ENCODE results near the gene EOLA1. TPM values are rescaled to one million over a fixed set of nuclear protein-coding genes. Genes with fewer than 3 reads are reported as not detected.

EOLA1 gene
- total RNA-seq = 12.6 and 18.1 TPM in 2 replicates

DNA sequence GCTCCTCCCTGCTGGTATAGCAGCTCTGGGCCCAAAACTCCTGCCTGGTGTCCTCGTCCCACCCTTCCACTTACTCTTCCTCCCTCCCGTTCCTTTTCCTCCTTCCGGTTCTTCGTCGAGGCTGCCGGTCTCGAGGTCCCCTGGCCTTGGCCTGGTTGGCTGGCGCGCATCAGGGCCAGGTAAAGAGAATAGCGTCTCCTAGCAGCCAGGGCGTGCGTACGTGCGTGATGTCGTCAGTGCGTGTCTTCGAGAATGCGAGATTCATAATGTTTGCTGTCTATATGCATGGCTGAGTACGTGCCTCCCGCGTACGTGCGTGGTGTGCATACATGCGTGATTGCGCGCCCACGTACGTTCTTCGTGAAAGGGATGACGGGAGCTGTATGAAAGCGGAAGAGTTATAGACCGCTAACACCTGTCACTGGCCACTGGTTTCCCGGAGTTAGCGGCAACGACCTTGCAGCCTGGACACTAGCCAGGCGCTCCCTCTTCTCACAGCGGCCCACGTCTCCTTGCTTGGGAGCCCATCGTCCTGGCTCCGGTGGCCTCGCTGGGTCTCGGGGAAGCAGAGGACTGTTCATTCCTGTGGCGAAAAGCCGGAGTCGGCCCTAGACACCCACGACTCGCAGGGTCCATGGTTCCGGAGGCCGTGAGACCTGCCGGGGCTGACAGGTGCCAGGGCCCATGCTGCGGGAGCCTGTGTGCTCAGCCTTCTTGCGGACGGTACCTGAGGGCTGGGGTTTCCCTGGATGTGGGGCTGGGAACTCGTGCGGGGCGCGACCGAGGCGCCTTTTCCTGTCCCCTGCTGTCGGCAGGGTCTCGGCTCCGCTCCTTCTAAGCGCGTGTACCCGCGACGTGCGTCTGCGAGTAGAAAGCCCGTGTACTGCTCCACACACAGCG is at the start of gene EOLA1:
TSS of gene EOLA1 (plus strand) at position 392 of the 900 bp plus-strand sequence. CDS start 4,619 bp downstream, outside the sequence.

DNA sequence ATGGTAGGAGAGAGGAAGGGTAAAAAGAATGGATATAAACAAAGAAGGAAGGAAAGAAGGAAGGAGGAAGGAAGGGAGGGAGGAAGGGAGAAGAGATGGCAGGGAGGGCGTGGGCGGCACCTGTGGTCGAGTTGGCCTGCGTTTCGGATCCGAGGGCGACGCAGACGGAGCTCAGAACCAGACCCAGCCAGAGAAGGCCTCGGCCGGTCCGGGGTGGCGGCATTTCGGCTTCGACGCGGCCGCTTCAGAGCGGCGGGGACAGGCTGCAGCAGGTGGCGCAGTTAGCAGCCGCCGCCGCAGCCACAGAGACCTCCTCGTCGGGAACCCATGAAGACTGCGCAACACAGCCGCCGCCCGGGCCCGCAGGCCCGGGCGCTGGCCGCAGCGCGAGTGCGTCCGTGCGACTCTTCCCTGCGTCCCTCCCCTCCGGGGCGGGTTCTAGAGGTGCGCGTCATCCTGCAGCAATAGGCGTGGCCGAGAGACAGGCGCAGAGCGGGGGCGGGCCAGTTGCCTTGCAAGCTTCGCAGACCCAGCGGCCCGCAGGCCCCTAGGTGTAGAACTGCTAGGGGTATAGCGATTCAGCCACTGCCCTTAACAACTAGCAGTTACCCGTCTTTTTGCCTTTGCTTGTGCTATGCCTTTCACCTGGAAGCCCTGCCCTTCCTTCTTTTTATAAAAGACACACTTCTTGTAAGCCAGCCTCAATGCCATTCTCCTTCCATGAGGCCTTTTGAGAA is 35.7 kb upstream of the EOLA1 start, which contains the start of gene IDS:
TSS of gene IDS (minus strand) at position 392 of the 737 bp plus-strand sequence. CDS start at position 223, 169 bp downstream.

DNA sequence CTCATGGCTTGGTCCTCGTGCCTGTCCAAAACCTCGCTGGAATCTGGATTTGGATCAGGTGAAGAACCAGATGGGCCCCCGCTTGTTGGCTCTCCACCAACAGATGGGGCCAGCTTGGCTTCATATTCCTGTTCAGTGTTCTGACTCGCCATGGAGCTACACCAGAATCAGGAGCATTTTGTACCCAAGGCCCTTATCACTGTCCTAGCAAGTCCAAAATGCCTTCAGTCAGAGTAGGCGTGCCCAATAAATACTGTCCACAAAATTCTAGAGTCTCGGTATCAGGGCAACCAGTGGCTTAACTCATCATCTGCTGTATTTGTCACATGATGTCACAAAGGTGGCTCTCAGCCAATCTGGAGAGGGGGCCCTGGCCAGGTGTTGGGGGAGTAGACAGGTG is 8.9 kb downstream of the EOLA1 start, which contains the start of gene HSFX3:
TSS of gene HSFX3 (minus strand) at position 224 of the 400 bp plus-strand sequence. CDS start at position 152, 72 bp downstream.

DNA sequence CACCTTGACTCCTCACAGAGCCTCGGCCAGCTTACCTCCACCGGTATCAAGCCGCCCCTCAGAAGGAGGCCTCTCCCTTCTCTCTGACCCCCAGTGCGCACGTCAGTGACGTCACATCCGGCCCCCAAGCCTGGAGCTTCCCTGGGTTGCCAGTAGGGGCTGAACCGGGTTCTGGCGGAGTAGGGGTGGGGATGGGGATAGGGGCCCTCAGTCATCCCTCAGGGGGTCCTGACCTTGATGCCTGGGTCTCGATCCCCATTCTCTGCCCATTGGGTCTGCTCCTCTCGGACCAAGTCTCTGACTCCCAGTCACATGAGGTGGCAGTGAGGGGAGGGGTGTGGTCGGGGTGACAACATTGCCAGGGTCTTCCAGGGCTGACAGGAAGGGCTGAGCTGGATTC is 46.5 kb downstream of the EOLA1 start, which contains the start of gene MAGEA9B:
TSS of gene MAGEA9B (minus strand) at position 101 of the 400 bp plus-strand sequence. CDS start 4,280 bp downstream, outside the sequence.

DNA sequence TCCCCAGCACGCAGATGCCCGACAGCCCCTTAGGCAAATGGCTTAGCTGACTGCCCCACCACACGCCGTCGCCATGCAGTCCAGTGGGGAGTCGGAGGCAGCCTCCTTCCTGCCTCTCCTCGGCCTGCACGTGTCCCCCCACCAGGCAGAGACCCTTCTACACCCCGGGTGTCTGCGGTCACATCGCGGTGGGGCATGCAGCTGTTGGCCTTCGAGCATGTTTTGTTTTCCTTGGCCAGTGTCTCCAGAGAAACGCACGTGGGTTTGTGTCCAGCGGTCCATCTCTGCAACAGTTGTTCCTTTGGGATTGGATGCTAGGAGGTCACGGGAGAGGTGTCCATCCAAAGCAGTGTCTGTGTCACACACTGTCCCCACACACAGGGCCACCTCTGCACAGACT is 54.4 kb downstream of the EOLA1 start, which contains the start of gene HSFX2:
TSS of gene HSFX2 (minus strand) at position 101 of the 400 bp plus-strand sequence. CDS start 614 bp downstream, outside the sequence.

Other genes with a start within 250 kb of the EOLA1 start
- gene IDS, start 35.7 kb upstream of the EOLA1 start, total RNA-seq = 25.7 and 33.1 TPM in 2 replicates
- not detected in 2 replicates for gene HSFX3, start 8.9 kb downstream of the EOLA1 start, total RNA-seq
- gene MAGEA9B, start 46.4 kb downstream of the EOLA1 start, total RNA-seq = not detected in 2 replicates
- gene HSFX2, start 54.3 kb downstream of the EOLA1 start, total RNA-seq = 0.26 and 0.32 TPM in 2 replicates
- 18.0 and 23.9 TPM in 2 replicates for gene TMEM185A, start 90.8 kb downstream of the EOLA1 start, total RNA-seq
- gene MAGEA11, start 171.0 kb downstream of the EOLA1 start, total RNA-seq = not detected in 2 replicates
- gene HSFX1, start 233.1 kb downstream of the EOLA1 start, total RNA-seq = 0.47 and 0.94 TPM in 2 replicates
- gene MAGEA9, start 240.9 kb downstream of the EOLA1 start, total RNA-seq = not detected in 2 replicates

Data from bronchial smooth muscle cell (primary cell).